ENCODE results near the gene SCYGR1.
"Not testable (repeated sequence)": the region's sequence is repeated elsewhere in the genome, so short reads cannot be mapped to it uniquely, and the experiment has no call there.

Gene SCYGR1

GRCh38 chr2:227387583-227387982 lies at the start of gene SCYGR1:
Gene SCYGR1, minus strand, starts transcription at chr2:227387949. Its CDS starts 0 bp downstream, at chr2:227387949.
- DNase-seq; in situ Hi-C loops (cut with MboI; ENCODE audit: low pct_unique_long_range_greater_than_20kb, low sequenced_read_pairs): not testable (repeated sequence)

GRCh38 chr2:227436436-227437174 lies 48.9 kb upstream of the SCYGR1 start:
- in situ Hi-C loops (cut with MboI; ENCODE audit: low pct_unique_long_range_greater_than_20kb, low sequenced_read_pairs), result no loop called here
- DNase-seq, result no peak

- DNase-seq, result no peak
- in situ Hi-C loops (cut with MboI; ENCODE audit: low pct_unique_long_range_greater_than_20kb, low sequenced_read_pairs), result no loop called here
Measured at GRCh38 chr2:227433171-227433570, 45.4 kb upstream of the SCYGR1 start.

GRCh38 chr2:227430639-227431038 lies 42.9 kb upstream of the SCYGR1 start:
- in situ Hi-C loops (cut with MboI; ENCODE audit: low pct_unique_long_range_greater_than_20kb, low sequenced_read_pairs), result no loop called here

GRCh38 chr2:227428731-227429285 lies 41.1 kb upstream of the SCYGR1 start:
- no peak for DNase-seq
- in situ Hi-C loops (cut with MboI; ENCODE audit: low pct_unique_long_range_greater_than_20kb, low sequenced_read_pairs), result no loop called here

More at GRCh38 chr2:227430639-227431038, 42.9 kb upstream of the SCYGR1 start:
- DNase-seq, result no peak

- in situ Hi-C loops (cut with MboI; ENCODE audit: low pct_unique_long_range_greater_than_20kb, low sequenced_read_pairs), result loop anchor here (25.0 kb wide), 1 partner anchor 287 kb away; no protein-coding TSS in a partner anchor
- DNase-seq, result no peak
Measured at GRCh38 chr2:227423656-227424499, 36.1 kb upstream of the SCYGR1 start.

- no peak for DNase-seq
- in situ Hi-C loops (cut with MboI; ENCODE audit: low pct_unique_long_range_greater_than_20kb, low sequenced_read_pairs), result loop anchor here (25.0 kb wide), 1 partner anchor 283 kb away; no protein-coding TSS in a partner anchor
Measured at GRCh38 chr2:227420087-227421052, 32.6 kb upstream of the SCYGR1 start.

- in situ Hi-C loops (cut with MboI; ENCODE audit: low pct_unique_long_range_greater_than_20kb, low sequenced_read_pairs), result loop anchor here (25.0 kb wide), 1 partner anchor 279 kb away; no protein-coding TSS in a partner anchor
Measured at GRCh38 chr2:227416701-227417100, 29.0 kb upstream of the SCYGR1 start.

GRCh38 chr2:227415538-227416424 lies 28.0 kb upstream of the SCYGR1 start:
- in situ Hi-C loops (cut with MboI; ENCODE audit: low pct_unique_long_range_greater_than_20kb, low sequenced_read_pairs), result loop anchor here (25.0 kb wide), 1 partner anchor 278 kb away; no protein-coding TSS in a partner anchor
- DNase-seq, result peak; percentile 29

More at GRCh38 chr2:227416701-227417100, 29.0 kb upstream of the SCYGR1 start:
- no peak for DNase-seq

- in situ Hi-C loops (cut with MboI; ENCODE audit: low pct_unique_long_range_greater_than_20kb, low sequenced_read_pairs), result loop anchor here (25.0 kb wide), 1 partner anchor 278 kb away; no protein-coding TSS in a partner anchor
- DNase-seq, result no peak
Measured at GRCh38 chr2:227414846-227415245, 27.1 kb upstream of the SCYGR1 start.

- in situ Hi-C loops (cut with MboI; ENCODE audit: low pct_unique_long_range_greater_than_20kb, low sequenced_read_pairs), result loop anchor here (25.0 kb wide), 1 partner anchor 276 kb away; no protein-coding TSS in a partner anchor
- DNase-seq, result no peak
Measured at GRCh38 chr2:227413371-227413770, 25.6 kb upstream of the SCYGR1 start.

GRCh38 chr2:227412877-227413276 lies 25.1 kb upstream of the SCYGR1 start:
- no peak for DNase-seq
- in situ Hi-C loops (cut with MboI; ENCODE audit: low pct_unique_long_range_greater_than_20kb, low sequenced_read_pairs), result loop anchor here (25.0 kb wide), 1 partner anchor 276 kb away; no protein-coding TSS in a partner anchor

- DNase-seq, result no peak
- in situ Hi-C loops (cut with MboI; ENCODE audit: low pct_unique_long_range_greater_than_20kb, low sequenced_read_pairs), result loop anchor here (25.0 kb wide), 1 partner anchor 275 kb away; no protein-coding TSS in a partner anchor
Measured at GRCh38 chr2:227411990-227412350, 24.2 kb upstream of the SCYGR1 start.

- DNase-seq, result no peak
- in situ Hi-C loops (cut with MboI; ENCODE audit: low pct_unique_long_range_greater_than_20kb, low sequenced_read_pairs), result loop anchor here (25.0 kb wide), 1 partner anchor 274 kb away; no protein-coding TSS in a partner anchor
Measured at GRCh38 chr2:227411320-227411989, 23.7 kb upstream of the SCYGR1 start.

- no peak for DNase-seq
- in situ Hi-C loops (cut with MboI; ENCODE audit: low pct_unique_long_range_greater_than_20kb, low sequenced_read_pairs), result loop anchor here (25.0 kb wide), 1 partner anchor 273 kb away; no protein-coding TSS in a partner anchor
Measured at GRCh38 chr2:227410191-227410590, 22.4 kb upstream of the SCYGR1 start.

GRCh38 chr2:227407591-227408151 lies 19.9 kb upstream of the SCYGR1 start:
- in situ Hi-C loops (cut with MboI; ENCODE audit: low pct_unique_long_range_greater_than_20kb, low sequenced_read_pairs), result loop anchor here (25.0 kb wide), 1 partner anchor 270 kb away; no protein-coding TSS in a partner anchor
- peak; percentile 58 for DNase-seq

Data from KBM-7 (cell line).